Cardiac muscle cell (in vitro differentiated cells and primary cell): ENCODE results near the gene PSRC1. TPM values are rescaled to one million over a fixed set of nuclear protein-coding genes. Genes with fewer than 3 reads are reported as not detected.

Experiments used
- DNase-seq, 2 donors: peaks; one replicate each; pipeline versions ENCODE4 v3.0.0 to v3.0.0-alpha.2; 2010 to 2017; ENCODE audit warnings: low read depth in 1 of 2, low spot score in 1 of 2
- H3K27ac ChIP-seq: fragments of 200-600 bp; sonication (generic); 2 replicates; pipeline ENCODE4 v1.5.1; 2016
- H3K27me3 ChIP-seq: fragments of 200-600 bp; sonication (generic); 2 replicates; pipeline ENCODE4 v1.6.0; 2016; ENCODE audit warnings: control low read depth
- H3K36me3 ChIP-seq: fragments of 200-600 bp; sonication (generic); 2 replicates; pipeline ENCODE4 v1.5.1; 2016; ENCODE audit warnings: control low read depth
- H3K4me1 ChIP-seq: fragments of 200-600 bp; sonication (generic); 2 replicates; pipeline ENCODE4 v1.8.1; 2017; ENCODE audit warnings: low read depth, mild to moderate bottlenecking, mixed run types
- H3K4me3 ChIP-seq: fragments of 200-600 bp; sonication (generic); 2 replicates; pipeline ENCODE4 v1.5.1; 2016; ENCODE audit warnings: mild to moderate bottlenecking
- H3K9me3 ChIP-seq: fragments of 200-600 bp; sonication (generic); 2 replicates; pipeline ENCODE4 v1.5.1; 2017; ENCODE audit warnings: low read depth, mild to moderate bottlenecking, control low read depth
- CTCF ChIP-seq: IDR thresholded peaks from 2 replicates; pipeline ENCODE4 v1.5.1; 2012; ENCODE audit warnings: low read depth, mild to moderate bottlenecking, low read length
- polyA plus RNA-seq: library from polyadenylated mRNA; unstranded; fragments of >200 nt; fragmentation: Nextera tagmentation; extraction: Ambion mirVana; gene quantifications from 2 replicates; pipeline ENCODE4 v1.2.1, GENCODE V29; 2016
- total RNA-seq: library from RNA; depleted of rRNA; stranded (reverse); fragments of >200 nt; gene quantifications from 2 replicates; pipeline ENCODE4 v1.2.3, GENCODE V29; 2016

The PSRC1 gene
- total and polyA plus RNA-seq, 2 experiments from 2014 or later = 13.4 to 41.8 TPM

- H3K27me3 ChIP-seq = no peaks in the 10 kb centered on the region
- no peak for TF ChIP-seq CTCF
Observed at GRCh38 chr1:109265016-109265415, 17.9 kb downstream of the PSRC1 start.

DNA sequence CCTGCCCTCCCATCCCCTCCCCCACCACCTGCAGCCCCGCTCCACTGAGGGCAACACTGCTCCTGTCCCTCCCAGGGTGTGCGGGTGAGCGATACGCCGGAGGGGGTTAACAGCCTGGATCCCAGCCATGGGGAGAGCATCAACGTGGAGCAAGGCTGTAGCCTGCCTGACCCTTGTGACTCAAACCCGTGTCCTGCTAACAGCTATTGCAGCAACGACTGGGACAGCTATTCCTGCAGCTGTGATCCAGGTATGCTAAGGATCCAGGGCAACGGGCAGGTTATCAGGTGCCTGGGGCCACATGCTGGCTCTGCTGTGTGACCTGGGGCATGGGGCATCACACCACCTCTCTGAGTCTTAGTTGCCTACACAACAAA lies 18.6 kb downstream of the PSRC1 start:
- Histone ChIP-seq H3K27ac (no peak overlapping the region), H3K9me3 (no peaks in the 10 kb centered on the region), H3K27me3 (no peaks in the 10 kb centered on the region), H3K36me3 (no peaks in the 10 kb centered on the region), H3K4me3 (no peak overlapping the region), H3K4me1 (no peaks in the 10 kb centered on the region)
- DNase-seq = no peak
- TF ChIP-seq CTCF = no peak

More at GRCh38 chr1:109265016-109265415, 17.9 kb downstream of the PSRC1 start:
- no peaks in the 10 kb centered on the region for H3K36me3 ChIP-seq
- H3K4me3 ChIP-seq = no peak overlapping the region
- DNase-seq = no peak
- H3K27ac ChIP-seq = no peak overlapping the region
- H3K9me3 ChIP-seq = no peaks in the 10 kb centered on the region
- H3K4me1 ChIP-seq = no peaks in the 10 kb centered on the region

- peak; percentile 84 to 96 for DNase-seq
- H3K36me3 ChIP-seq = no peaks in the 10 kb centered on the region
- no peak overlapping the region for H3K4me3 ChIP-seq
- peak; percentile 97 for TF ChIP-seq CTCF
- no peaks in the 10 kb centered on the region for H3K4me1 ChIP-seq
- no peak overlapping the region for H3K27ac ChIP-seq
- H3K9me3 ChIP-seq = no peaks in the 10 kb centered on the region
- H3K27me3 ChIP-seq = no peaks in the 10 kb centered on the region
Observed at GRCh38 chr1:109263597-109264378, 19.2 kb downstream of the PSRC1 start.

DNA sequence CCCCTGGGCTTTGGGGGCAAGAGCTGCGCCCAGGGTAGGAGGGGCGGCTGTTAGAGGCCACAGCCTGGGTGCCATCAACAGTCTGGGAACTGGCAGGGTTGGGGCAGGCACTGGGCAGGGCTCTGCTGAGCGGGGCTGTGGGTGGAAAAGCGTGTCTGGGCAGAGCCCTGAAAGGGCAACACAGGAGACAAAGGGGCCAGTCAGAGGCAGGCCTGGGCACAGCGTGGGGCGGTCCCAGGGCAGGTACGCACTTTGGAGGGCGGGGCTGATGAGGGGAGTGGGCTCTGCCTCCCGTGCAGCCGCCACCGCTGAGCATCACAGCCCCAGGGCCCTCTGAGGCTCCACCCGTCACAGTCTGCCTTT lies 19.7 kb downstream of the PSRC1 start:
- no peak for DNase-seq
- H3K36me3 ChIP-seq = no peaks in the 10 kb centered on the region
- H3K27ac ChIP-seq = no peak overlapping the region
- H3K4me1 ChIP-seq = no peaks in the 10 kb centered on the region
- no peak overlapping the region for H3K4me3 ChIP-seq
- no peaks in the 10 kb centered on the region for H3K9me3 ChIP-seq
- H3K27me3 ChIP-seq = no peaks in the 10 kb centered on the region
- no peak for TF ChIP-seq CTCF

DNA sequence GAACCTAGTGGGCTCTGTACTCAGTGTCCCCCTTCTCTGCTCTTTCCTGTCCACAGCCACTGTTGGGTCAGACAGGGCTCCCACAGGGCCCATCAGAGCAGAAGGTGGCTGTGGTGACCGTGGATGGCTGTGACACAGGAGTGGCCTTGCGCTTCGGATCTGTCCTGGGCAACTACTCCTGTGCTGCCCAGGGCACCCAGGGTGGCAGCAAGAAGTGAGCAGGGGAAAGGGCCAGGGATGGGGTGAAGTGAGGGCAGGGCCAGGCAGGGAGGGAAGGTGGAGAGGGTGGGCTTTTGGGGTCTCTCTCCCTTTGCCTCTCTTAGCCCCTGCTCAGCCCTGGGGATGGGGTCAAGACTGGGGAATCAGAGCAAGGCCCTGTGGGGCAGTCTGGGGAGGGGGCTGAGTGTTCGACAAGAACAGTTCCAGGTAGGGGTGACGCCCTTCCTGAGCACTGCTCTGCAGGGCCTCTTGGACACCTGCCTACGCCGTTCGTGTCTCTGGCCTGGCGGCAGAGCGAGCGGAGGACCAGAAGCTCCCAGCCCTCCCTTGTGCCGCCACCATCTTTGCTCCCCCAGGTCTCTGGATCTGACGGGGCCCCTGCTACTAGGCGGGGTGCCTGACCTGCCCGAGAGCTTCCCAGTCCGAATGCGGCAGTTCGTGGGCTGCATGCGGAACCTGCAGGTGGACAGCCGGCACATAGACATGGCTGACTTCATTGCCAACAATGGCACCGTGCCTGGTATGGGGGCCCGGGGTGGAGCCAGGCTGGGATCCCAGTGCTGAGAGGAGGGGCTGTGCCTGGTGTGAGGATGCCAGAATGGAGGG lies 20.5 kb downstream of the PSRC1 start:
- DNase-seq = no peak
- H3K4me1 ChIP-seq = no peaks in the 10 kb centered on the region
- no peaks in the 10 kb centered on the region for H3K27me3 ChIP-seq
- no peak overlapping the region for H3K27ac ChIP-seq
- H3K36me3 ChIP-seq = no peaks in the 10 kb centered on the region
- no peak for TF ChIP-seq CTCF
- no peak overlapping the region for H3K4me3 ChIP-seq
- no peaks in the 10 kb centered on the region for H3K9me3 ChIP-seq
